Heart left ventricle (tissue), 16 donors: ENCODE data around the gene CNTN4. TPM values are rescaled to one million over a fixed set of nuclear protein-coding genes. Genes with fewer than 3 reads are reported as not detected.

ENCODE experiments used
- ATAC-seq, 4 donors: fragments of 200-7000 bp; cut with Tn5 transposase; one replicate each; pipeline ENCODE4 v1.9.1; 2020 to 2022; ENCODE audit warnings: moderate library complexity in 4 of 4, mild to moderate bottlenecking in 3 of 4, moderate number of reproducible peaks in 1 of 4
- DNase-seq, 5 donors: peaks; one replicate each; pipeline ENCODE4 v3.0.0-alpha.2; 2020
- H3K27ac ChIP-seq, 12 donors: fragments of 200-600 bp; sonication (generic) in 4 of 12; one replicate each; pipeline versions ENCODE4 v1.5.0 to v1.8.0; 2016 to 2022; ENCODE audit warnings: mild to moderate bottlenecking in 2 of 12
- H3K27me3 ChIP-seq, 9 donors: fragments of 200-600 bp; sonication (generic) in 2 of 9; one replicate each; pipeline versions ENCODE4 v1.5.1 to v1.8.0; 2016 to 2022; ENCODE audit warnings: mild to moderate bottlenecking in 3 of 9
- H3K36me3 ChIP-seq, 9 donors: fragments of 200-600 bp; sonication (generic) in 2 of 9; one replicate each; pipeline versions ENCODE4 v1.5.0 to v1.8.0; 2018 to 2022; ENCODE audit warnings: mild to moderate bottlenecking in 2 of 9
- H3K4me1 ChIP-seq, 12 donors: fragments of 200-600 bp; sonication (generic) in 4 of 12; one replicate each; pipeline versions ENCODE4 v1.5.0 to v1.8.0; 2016 to 2022; ENCODE audit warnings: mild to moderate bottlenecking in 3 of 12
- H3K4me3 ChIP-seq, 12 donors: fragments of 200-600 bp; sonication (generic) in 4 of 12; one replicate each; pipeline versions ENCODE4 v1.5.0 to v1.8.0; 2017 to 2022; ENCODE audit warnings: mild to moderate bottlenecking in 9 of 12, moderate library complexity in 4 of 12
- H3K9me3 ChIP-seq, 12 donors: fragments of 200-600 bp; sonication (generic) in 4 of 12; one replicate each; pipeline versions ENCODE4 v1.5.0 to v1.8.0; 2016 to 2022; ENCODE audit warnings: mild to moderate bottlenecking in 1 of 12
- CTCF ChIP-seq, 12 donors: fragments of 200-600 bp; sonication (generic) in 4 of 12; IDR thresholded peaks; one replicate each; pipeline versions ENCODE4 v1.5.0 to v1.8.0; 2018 to 2022; ENCODE audit warnings: antibody characterized with exemption in 12 of 12, mild to moderate bottlenecking in 5 of 12
- POLR2A ChIP-seq, 2 donors: fragments of 450-650 bp; IDR thresholded peaks; one replicate each; pipeline ENCODE4 v1.6.1; 2017; ENCODE audit warnings: antibody characterized with exemption in 2 of 2, mild to moderate bottlenecking in 2 of 2, moderate library complexity in 2 of 2
- WGBS, 4 donors: extraction: QIAGEN DNeasy Blood & Tissue Kit in 2 of 4; methylation state at CpG; one replicate each; pipeline versions ENCODE4 v1.1.5 to v1.1.7; 2013 to 2018; 5-methylcytosine and 5-hydroxymethylcytosine counted together
- intact Hi-C, 10 donors: fragments of 100-400 bp; cut with DNase I; formaldehyde crosslinking; loops; one replicate each; pipeline versions ENCODE4 v1.11.1 to v1.14.2; 2022
- polyA plus RNA-seq, 2 donors: library from polyadenylated mRNA; stranded (reverse); fragments of 200-250 nt; gene quantifications; one replicate each; pipeline ENCODE4 v1.2.3, GENCODE V29; 2013
- total RNA-seq, 9 donors: library from RNA; depleted of rRNA in 2 of 9; stranded (reverse); fragments of >200 nt in 2 of 9; fragmentation: NEBNext Ultra II Directional in 3 of 9; extraction: Animal tissue kit (Norgen Biotek cat#: 25700) in 3 of 9; gene quantifications; one replicate each; pipeline versions ENCODE4 v1.1.0 to v1.2.4, GENCODE V29; 2016 to 2023
- donor health status: ischemic (EF 13 %, LVEDD 7.1; RV severe dilation, severe dysfunction).
- donor health status: healthy with polysubstance abuse.
- donor health status: DM: no; HTN: yes; CAD: no.
- donor health status: DM: no; HTN: no; CAD: no.
- donor health status: ischemic (EF 25% LVEDD 6.9; RV normal size, moderate dysfunction).
- donor health status: ischemic (EF 25% LVEDD 5.7; RV mildly dilated, moderate dysfunction).
- donor health status: healthy.
- donor health status: DM: yes; HTN: yes; CAD: no.
- donor health status: ischemic (EF 35%, LVEDD 5.7; RV mildly dilated, moderate dysfunction).
- donor health status: nonischemic (EF 11% LVEDD 7.7; RV severe dilation, severe dysfunction).
- donor health status: DM: yes; HTN: yes; CAD: no.
- donor health status: PGD.
- donor health status: ischemic (EF 29% LVEDD 5.4; RV normal size, mild dysfunction).
- donor health status: nonischemic (EF 23%, LVEDD 6.1; RV moderate dilation, normal function).

The CNTN4 gene
- total and polyA plus RNA-seq, 11 donors, result 0.30 to 6.7 (median 1.2) TPM

- Histone ChIP-seq H3K4me1 (no peaks in the 10 kb centered on the region), H3K4me3 (no peak overlapping the region), H3K9me3 (no peaks in the 10 kb centered on the region), H3K27ac (no peak overlapping the region), H3K36me3 (no peaks in the 10 kb centered on the region), H3K27me3 (no peaks in the 10 kb centered on the region)
- 70 to 79% (median 74%) methylated on average over 5 of the region's 5 CpGs for WGBS, 4 donors
- no peak for ATAC-seq
- DNase-seq, result no peak
- intact Hi-C loops, result no loop called here
- no peak for TF ChIP-seq POLR2A (IDR thresholded peaks at IDR 0.05)
- TF ChIP-seq CTCF (IDR thresholded peaks at IDR 0.05), result no peak
Measured at GRCh38 chr3:2774481-2775249, 676.0 kb downstream of the CNTN4 start.

DNA sequence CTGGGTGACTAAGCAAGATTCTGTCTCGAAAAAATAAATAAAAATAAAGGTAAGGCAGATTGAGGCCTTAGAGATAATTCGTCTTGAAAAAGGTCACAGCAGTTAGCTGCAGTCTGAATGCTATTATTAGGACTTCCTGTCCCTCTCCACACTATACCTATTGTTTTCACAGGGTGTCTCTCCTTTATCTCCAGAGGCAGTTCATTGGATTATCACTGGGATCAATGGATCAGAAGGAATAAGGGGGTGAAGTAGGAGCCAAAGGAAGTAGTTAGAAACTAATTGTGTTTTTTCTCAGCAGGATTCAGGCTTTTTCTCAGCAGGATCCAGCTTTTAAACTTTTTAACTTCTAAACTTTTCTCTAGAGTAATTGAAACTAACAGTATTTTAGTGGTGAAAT lies 684.6 kb downstream of the CNTN4 start:
- TF ChIP-seq POLR2A (IDR thresholded peaks at IDR 0.05) (no peak), CTCF (IDR thresholded peaks at IDR 0.05) (no peak)
- intact Hi-C loops, result no loop called here

DNA sequence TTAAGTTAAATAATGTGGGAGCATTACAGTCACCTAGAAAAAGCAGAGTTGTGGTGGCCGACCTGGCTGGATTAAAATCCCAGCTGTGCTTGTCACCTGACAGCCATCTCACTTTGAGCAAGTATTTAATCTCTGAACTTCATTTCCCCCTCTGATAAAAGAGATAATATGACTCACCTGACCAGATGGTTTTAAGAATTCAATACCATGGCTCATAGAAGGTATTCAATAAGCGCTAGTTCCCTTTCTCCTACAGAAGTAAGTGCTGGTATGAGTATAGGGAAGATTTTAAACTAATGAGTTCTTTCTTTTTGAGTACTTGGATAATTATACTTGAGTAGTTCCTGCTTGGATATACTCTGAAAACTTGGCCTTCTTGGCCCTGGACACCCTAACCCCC lies 686.0 kb downstream of the CNTN4 start:
- Histone ChIP-seq H3K27ac (no peak overlapping the region), H3K36me3 (no peaks in the 10 kb centered on the region), H3K27me3 (no peaks in the 10 kb centered on the region), H3K9me3 (no peaks in the 10 kb centered on the region), H3K4me1 (no peaks in the 10 kb centered on the region), H3K4me3 (no peak overlapping the region)
- intact Hi-C loops, result no loop called here
- TF ChIP-seq POLR2A (IDR thresholded peaks at IDR 0.05), result no peak
- TF ChIP-seq CTCF (IDR thresholded peaks at IDR 0.05), result no peak
- 71 to 91% (median 84%) methylated on average over 2 of the region's 2 CpGs for WGBS, 4 donors
- ATAC-seq (no peak), DNase-seq (no peak)

More for the DNA sequence above, 684.6 kb downstream of the CNTN4 start:
- ATAC-seq (no peak), DNase-seq (no peak)
- no peaks in the 10 kb centered on the region for H3K27me3 ChIP-seq
- 22 to 50% (median 40%) methylated on average over 2 of the region's 2 CpGs for WGBS, 4 donors
- no peaks in the 10 kb centered on the region for H3K9me3 ChIP-seq
- H3K4me3 ChIP-seq, result no peak overlapping the region
- H3K27ac ChIP-seq, result no peak overlapping the region
- H3K4me1 ChIP-seq, result no peaks in the 10 kb centered on the region
- no peaks in the 10 kb centered on the region for H3K36me3 ChIP-seq

- intact Hi-C loops, result no loop called here
- ATAC-seq (no peak), DNase-seq (no peak)
- no peaks in the 10 kb centered on the region for H3K36me3 ChIP-seq
- no peaks in the 10 kb centered on the region for H3K9me3 ChIP-seq
- TF ChIP-seq POLR2A (IDR thresholded peaks at IDR 0.05) (no peak), CTCF (IDR thresholded peaks at IDR 0.05) (no peak)
- no peak overlapping the region for H3K27ac ChIP-seq
- H3K27me3 ChIP-seq, result no peaks in the 10 kb centered on the region
- WGBS, 4 donors, result 23 to 42% (median 42%) methylated on average over 1 of the region's 1 CpG
- H3K4me1 ChIP-seq, result no peaks in the 10 kb centered on the region
- H3K4me3 ChIP-seq, result no peak overlapping the region
Measured at GRCh38 chr3:2790266-2790815, 691.7 kb downstream of the CNTN4 start.
